HUES64 (cell line): ENCODE measurements around the gene ARHGEF17.

Source experiments
- H3K27ac ChIP-seq: 2 replicates; pipeline ENCODE4 v1.7.0; 2013; ENCODE audit warnings: low read depth, low read length, inconsistent platforms
- H3K27me3 ChIP-seq: 2 replicates; pipeline ENCODE4 v1.6.1; 2013; ENCODE audit warnings: mild to moderate bottlenecking, low read length; ENCODE audit not compliant: insufficient read depth
- H3K36me3 ChIP-seq: 2 replicates; pipeline ENCODE4 v1.6.1; 2013; ENCODE audit warnings: mild to moderate bottlenecking, low read length; ENCODE audit not compliant: insufficient read depth
- H3K4me1 ChIP-seq: 2 replicates; pipeline ENCODE4 v1.6.1; 2013; ENCODE audit warnings: mild to moderate bottlenecking, low read length, moderate library complexity; ENCODE audit not compliant: insufficient read depth
- H3K4me3 ChIP-seq: 2 replicates; pipeline ENCODE4 v1.5.1; 2013; ENCODE audit warnings: mild to moderate bottlenecking, low read length, moderate library complexity
- H3K9ac ChIP-seq: 2 replicates; pipeline ENCODE4 v1.6.1; 2013; ENCODE audit warnings: mild to moderate bottlenecking, low read depth, low read length
- H3K9me3 ChIP-seq: 2 replicates; pipeline ENCODE4 v1.6.1; 2013; ENCODE audit warnings: low read depth, low read length; ENCODE audit not compliant: insufficient read depth
- WGBS: fragments of 150-250, 120-280 bp; methylation state at CpG from one replicate; pipeline ENCODE4 v1.1.7; 2013; ENCODE audit warnings: missing lambda C conversion rate; 5-methylcytosine and 5-hydroxymethylcytosine counted together

The ARHGEF17 gene

DNA sequence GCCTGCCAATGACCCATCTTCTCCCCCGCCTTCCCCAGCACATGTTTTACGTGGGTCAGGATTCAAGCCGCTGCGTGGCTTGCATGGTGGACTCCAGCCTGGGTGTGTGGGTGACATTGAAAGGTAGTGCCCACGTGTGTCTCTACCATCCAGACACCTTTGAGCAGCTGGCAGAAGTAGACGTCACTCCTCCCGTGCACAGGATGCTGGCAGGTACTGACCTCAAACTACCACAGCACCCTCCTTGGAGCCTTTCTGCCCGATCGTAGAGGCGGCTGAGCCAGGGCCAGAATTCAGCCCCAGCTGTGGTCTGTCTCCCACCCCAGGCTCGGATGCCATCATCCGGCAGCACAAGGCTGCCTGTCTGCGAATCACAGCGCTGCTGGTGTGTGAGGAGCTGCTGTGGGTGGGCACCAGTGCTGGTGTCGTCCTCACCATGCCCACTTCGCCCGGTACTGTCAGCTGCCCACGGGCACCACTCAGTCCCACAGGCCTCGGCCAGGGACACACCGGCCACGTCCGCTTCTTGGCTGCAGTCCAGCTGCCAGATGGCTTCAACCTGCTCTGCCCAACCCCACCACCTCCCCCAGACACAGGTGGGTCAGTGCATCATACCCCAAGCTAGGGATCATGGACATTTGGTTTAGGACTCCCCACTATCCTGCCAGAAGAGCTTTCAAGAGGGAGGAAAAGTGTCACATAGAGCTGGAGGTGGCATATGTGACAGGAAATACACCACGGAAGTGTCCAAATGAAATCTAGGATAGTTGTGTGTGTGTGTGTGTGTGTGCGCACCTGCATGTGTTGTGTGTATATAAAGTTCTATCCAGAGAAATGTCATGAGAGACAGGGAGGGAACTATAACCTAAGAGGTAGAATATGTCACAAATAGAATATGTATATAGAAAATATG lies 57.5 kb downstream of the ARHGEF17 start:
- H3K36me3 ChIP-seq, result peaks cover 9% of the 10 kb centered on the region; the same call in 1 of the 2 replicates
- no peak overlapping the region for H3K4me3 ChIP-seq
- WGBS, result 90% methylated on average over 24 of the region's 24 CpGs
- no peaks in the 10 kb centered on the region; the same call in 1 of the 2 replicates for H3K27me3 ChIP-seq
- no peak overlapping the region for H3K27ac ChIP-seq
- H3K4me1 ChIP-seq, result peaks cover 3% of the 10 kb centered on the region; the same call in 1 of the 2 replicates
- no peak overlapping the region for H3K9ac ChIP-seq
- no peaks in the 10 kb centered on the region for H3K9me3 ChIP-seq

DNA sequence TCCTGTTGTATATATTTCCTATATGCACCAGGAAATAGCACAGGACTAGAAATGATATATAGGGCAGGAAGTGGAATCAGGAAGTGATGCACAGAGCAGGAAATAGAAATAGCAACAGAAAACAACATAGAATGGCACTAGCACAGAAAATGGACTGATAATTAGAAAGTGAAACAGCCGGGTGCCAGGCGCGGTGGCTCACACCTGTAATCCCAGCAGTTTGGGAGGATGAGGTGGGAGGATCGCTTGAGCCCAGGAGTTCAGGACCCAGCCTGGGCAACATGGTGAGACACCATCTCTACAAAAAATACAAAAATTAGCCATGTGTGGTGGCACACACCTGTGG lies 58.2 kb downstream of the ARHGEF17 start:
- no peak overlapping the region for H3K9ac ChIP-seq
- 99% methylated on average over 4 of the region's 4 CpGs for WGBS

DNA sequence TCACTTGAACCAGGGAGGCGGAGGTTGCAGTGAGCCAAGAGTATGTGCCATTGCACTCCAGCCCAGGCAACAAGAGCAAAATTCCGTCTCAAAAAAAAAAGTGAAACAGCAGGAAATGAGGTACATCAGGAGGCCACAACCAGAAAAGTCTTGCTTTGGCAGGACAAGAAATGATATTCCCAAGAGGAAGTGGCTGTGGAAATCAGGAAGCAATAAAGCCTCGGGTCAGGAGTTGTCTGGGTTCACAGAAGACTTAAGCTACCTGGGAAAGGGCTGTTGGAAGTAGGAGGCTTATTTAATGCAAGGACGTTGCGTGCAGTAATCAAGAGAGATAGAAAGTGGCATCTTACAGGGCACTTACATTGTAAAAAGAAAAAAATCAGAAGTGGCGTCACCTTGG lies 58.9 kb downstream of the ARHGEF17 start:
- H3K27me3 ChIP-seq, result no peaks in the 10 kb centered on the region; the same call in 1 of the 2 replicates
- peaks cover 6% of the 10 kb centered on the region; the same call in 1 of the 2 replicates for H3K36me3 ChIP-seq
- WGBS, result 89% methylated on average over 6 of the region's 6 CpGs
- H3K27ac ChIP-seq, result no peak overlapping the region
- no peaks in the 10 kb centered on the region for H3K9me3 ChIP-seq
- no peak overlapping the region for H3K9ac ChIP-seq
- no peak overlapping the region for H3K4me3 ChIP-seq
- H3K4me1 ChIP-seq, result peaks cover 3% of the 10 kb centered on the region; the same call in 1 of the 2 replicates

More for the DNA sequence above, 58.2 kb downstream of the ARHGEF17 start:
- Histone ChIP-seq H3K36me3 (peaks cover 7% of the 10 kb centered on the region; the same call in 1 of the 2 replicates), H3K4me1 (peaks cover 3% of the 10 kb centered on the region; the same call in 1 of the 2 replicates), H3K27ac (no peak overlapping the region), H3K4me3 (no peak overlapping the region), H3K9me3 (no peaks in the 10 kb centered on the region), H3K27me3 (no peaks in the 10 kb centered on the region; the same call in 1 of the 2 replicates)

DNA sequence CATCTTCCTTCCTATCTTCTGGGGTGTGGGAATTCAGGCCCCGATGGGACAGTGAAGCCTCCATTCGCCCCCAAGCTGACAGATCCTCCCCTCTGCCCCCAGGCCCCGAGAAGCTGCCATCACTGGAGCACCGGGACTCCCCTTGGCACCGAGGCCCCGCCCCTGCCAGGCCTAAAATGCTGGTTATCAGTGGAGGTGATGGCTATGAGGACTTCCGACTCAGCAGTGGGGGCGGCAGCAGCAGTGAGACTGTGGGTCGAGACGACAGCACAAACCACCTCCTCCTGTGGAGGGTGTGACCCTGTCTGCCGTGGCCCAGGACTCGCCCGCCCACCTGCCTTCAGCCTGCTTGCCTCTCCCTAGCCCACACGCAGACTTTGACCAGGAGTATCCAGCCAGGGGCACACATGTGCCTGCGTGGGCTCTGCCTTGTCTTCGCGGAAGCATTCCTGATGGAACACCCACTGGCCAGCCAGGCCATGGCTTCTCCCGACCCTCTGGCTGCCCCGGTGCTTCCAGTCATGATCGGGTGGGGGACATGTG lies 59.5 kb downstream of the ARHGEF17 start:
- peaks cover 3% of the 10 kb centered on the region; the same call in 1 of the 2 replicates for H3K4me1 ChIP-seq
- no peak overlapping the region for H3K27ac ChIP-seq
- H3K9me3 ChIP-seq, result no peaks in the 10 kb centered on the region
- H3K4me3 ChIP-seq, result no peak overlapping the region
- WGBS, result 91% methylated on average over 20 of the region's 20 CpGs
- H3K27me3 ChIP-seq, result no peaks in the 10 kb centered on the region; the same call in 1 of the 2 replicates
- H3K9ac ChIP-seq, result no peak overlapping the region
- peaks cover 6% of the 10 kb centered on the region; the same call in 1 of the 2 replicates for H3K36me3 ChIP-seq

DNA sequence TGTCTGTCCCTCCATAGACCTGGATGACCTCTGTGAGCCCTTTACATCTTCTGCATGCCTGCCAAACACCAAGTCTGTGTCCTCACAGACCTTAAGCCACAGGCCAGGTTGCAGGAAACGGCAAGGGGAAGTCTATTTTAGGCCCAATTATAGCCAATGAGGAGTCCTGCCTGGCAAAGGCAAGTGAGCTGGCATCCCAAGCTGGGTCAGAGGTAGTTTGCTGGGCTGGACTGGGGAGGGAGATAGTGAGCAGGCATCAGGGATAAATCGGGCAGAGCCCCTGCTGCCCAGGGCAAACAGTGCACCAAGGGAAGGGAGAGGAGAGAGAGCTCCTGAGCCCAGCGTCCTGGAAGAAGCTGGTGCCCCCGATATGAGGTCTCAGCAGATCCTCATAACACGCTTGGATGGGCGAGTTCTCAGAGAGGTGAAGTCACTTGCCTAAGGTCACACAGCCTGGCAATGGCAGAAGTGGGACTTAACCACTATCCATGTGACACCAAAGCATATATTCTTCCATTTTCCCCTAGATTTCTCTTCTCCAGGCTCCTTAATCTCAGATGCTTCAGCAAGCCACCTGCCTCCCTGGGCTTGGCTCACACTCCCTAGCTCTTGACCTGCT lies 64.4 kb downstream of the ARHGEF17 start:
- Histone ChIP-seq H3K27me3 (peaks cover 8% of the 10 kb centered on the region; the same call in 1 of the 2 replicates), H3K9ac (no peak overlapping the region), H3K9me3 (no peaks in the 10 kb centered on the region), H3K4me1 (peaks cover 6% of the 10 kb centered on the region), H3K4me3 (no peak overlapping the region), H3K27ac (no peak overlapping the region), H3K36me3 (no peaks in the 10 kb centered on the region)
- WGBS, result 80% methylated on average over 6 of the region's 6 CpGs

DNA sequence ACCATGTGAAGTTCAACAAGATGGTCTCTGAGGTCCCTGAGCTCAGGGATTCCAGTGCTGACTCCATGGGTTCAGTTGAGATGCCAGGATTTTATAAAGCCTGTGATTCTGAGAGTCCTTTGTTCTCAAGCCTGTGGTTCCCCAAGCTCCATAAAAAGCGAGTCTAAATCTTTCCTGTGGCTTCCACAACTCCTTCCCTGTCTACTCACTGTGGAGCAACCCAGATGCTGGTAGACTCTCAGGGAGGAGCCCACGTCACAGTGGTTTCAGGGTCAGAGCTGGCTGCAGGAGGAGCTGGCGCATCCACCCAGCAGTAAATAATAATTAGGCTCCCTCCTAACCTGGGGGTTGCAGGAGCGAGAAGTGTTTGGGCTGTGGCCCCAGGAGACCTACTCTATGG lies 66.1 kb downstream of the ARHGEF17 start:
- no peak overlapping the region for H3K9ac ChIP-seq
- WGBS, result 96% methylated on average over 4 of the region's 4 CpGs

DNA sequence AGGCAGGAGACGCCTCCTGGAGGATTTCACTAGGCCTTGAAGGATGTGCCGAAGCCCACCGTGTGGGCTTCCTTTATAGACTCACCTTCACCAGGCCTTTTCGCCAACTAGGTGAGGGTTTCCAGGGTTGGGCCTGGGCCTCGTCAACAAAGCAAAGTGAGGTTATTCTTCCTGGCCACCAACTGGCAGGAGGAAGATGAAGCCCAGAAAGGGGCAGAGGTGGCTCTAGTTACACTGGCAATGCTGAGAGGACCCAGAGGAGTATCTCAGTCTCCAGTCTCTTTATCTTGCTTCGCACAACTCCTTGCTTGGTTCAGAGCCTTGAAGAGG lies 67.7 kb downstream of the ARHGEF17 start:
- no peak overlapping the region for H3K27ac ChIP-seq
- WGBS, result 72% methylated on average over 6 of the region's 6 CpGs
- H3K36me3 ChIP-seq, result no peaks in the 10 kb centered on the region
- peaks cover 8% of the 10 kb centered on the region; the same call in 1 of the 2 replicates for H3K27me3 ChIP-seq
- H3K9ac ChIP-seq, result no peak overlapping the region
- H3K4me1 ChIP-seq, result peaks cover 6% of the 10 kb centered on the region
- H3K4me3 ChIP-seq, result peak overlapping the region; percentile 28
- H3K9me3 ChIP-seq, result no peaks in the 10 kb centered on the region

More for the DNA sequence above, 66.1 kb downstream of the ARHGEF17 start:
- H3K27me3 ChIP-seq, result peaks cover 8% of the 10 kb centered on the region; the same call in 1 of the 2 replicates
- no peak overlapping the region for H3K4me3 ChIP-seq
- no peaks in the 10 kb centered on the region for H3K36me3 ChIP-seq
- H3K4me1 ChIP-seq, result peaks cover 8% of the 10 kb centered on the region
- no peak overlapping the region for H3K27ac ChIP-seq
- no peaks in the 10 kb centered on the region for H3K9me3 ChIP-seq

DNA sequence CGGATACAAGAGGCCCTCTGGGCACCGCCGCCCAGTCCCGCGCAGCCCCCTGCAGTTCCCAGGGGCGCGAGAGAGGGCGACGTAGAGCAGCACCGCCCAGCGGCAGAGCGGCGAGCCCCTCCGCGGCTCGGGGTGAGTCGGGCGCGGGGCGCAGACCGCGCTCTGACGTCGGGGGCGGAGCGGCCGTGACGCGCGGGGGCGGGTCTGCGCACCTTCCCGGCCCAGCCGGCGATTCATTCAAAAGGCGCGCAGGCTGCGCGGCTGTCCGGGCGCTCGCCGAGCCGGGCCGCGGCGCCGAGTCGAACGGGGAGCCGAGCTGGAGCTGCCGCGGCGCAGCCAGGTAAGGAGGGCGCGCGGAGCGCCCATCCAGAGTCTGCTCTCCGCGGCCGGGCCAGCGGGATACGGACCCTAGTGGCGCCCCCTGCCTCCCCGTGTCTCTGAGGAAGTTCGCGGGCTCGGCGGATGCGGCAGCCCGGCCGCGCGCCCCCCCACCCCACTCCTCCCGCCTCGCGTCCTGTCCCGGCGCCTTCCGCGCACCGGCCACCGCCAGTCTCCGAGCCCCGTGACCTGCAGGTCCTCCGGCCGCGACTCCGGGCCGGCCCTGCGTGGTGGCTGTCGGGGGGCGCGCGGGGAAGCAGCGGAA lies 68.2 kb downstream of the ARHGEF17 start, which contains the start of gene RELT:
Gene RELT (plus strand): TSS at position 240 of the 643 bp plus-strand sequence. CDS start 12,738 bp downstream, outside the sequence.
- Histone ChIP-seq H3K9me3 (no peaks in the 10 kb centered on the region), H3K27me3 (peaks cover 8% of the 10 kb centered on the region; the same call in 1 of the 2 replicates), H3K36me3 (no peaks in the 10 kb centered on the region), H3K4me3 (peak within 1 kb of the TSS; percentile 83), H3K27ac (peak within 1 kb of the TSS; percentile 28; the same call in 1 of the 2 replicates), H3K9ac (peak within 1 kb of the TSS; percentile 64), H3K4me1 (peaks cover 6% of the 10 kb centered on the region)
- WGBS, result under 1% methylated on average over 96 of the region's 96 CpGs

DNA sequence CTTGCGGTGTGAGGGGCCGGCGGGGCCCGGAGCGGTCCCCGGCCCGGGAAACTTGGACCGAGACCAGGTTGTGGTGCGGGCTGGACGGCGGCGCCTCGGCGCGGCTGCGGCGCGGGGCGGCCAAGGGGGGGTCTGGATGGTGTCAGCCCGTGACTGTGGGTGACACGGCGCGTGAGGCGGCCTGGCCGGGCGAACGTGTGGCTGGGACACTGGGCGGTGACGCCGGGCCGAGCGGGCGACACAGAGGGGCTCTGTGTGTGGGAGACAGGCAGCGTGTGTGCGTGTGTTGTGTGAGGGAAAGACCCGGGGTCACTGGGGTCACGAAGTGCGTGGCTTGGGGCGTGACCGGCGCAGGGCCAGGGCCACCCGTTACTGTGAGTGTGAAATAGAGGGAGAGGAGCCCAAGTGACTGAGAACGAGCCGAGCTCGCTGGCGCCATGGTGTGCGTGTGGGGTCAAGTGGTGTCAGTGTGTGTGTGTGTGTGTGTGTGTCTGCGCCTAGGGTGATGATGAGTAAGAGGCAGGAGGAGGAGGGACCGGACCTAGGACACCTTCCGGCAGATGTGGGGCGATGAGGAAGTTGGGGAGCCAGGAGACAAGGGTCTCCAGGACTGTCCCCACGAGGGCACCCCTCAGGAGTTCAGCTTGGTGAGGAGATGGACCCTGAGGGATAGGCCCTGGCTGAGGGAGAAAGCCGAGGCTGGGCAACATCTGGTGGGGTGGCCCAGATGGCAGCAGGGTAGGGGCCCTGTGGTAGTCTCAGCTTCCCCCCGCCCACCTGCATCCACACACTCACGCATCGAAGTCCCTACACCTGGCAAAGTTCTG lies 68.9 kb downstream of the ARHGEF17 start:
- no peaks in the 10 kb centered on the region for H3K36me3 ChIP-seq
- H3K9ac ChIP-seq, result peak overlapping the region; percentile 64
- H3K4me3 ChIP-seq, result peak overlapping the region; percentile 83
- H3K27ac ChIP-seq, result no peak overlapping the region
- peaks cover 6% of the 10 kb centered on the region for H3K4me1 ChIP-seq
- H3K27me3 ChIP-seq, result peaks cover 8% of the 10 kb centered on the region; the same call in 1 of the 2 replicates
- no peaks in the 10 kb centered on the region for H3K9me3 ChIP-seq
- WGBS, result 7% methylated on average over 56 of the region's 56 CpGs
